K562 (cell line): Measurements from ENCODE around the gene WTIP. TPM values are rescaled to one million over a fixed set of nuclear protein-coding genes. Genes with fewer than 3 reads are reported as not detected.

Experiments used
- ARID3A ChIP-seq: IDR thresholded peaks from 2 replicates; pipeline ENCODE4 v1.6.1; 2012; ENCODE audit warnings: low read depth, low read length, improper control_type of control experiment, borderline replicate concordance
- ATF7 ChIP-seq: fragments of 450-650 bp; IDR thresholded peaks from 2 replicates; pipeline ENCODE4 v1.7.1; 2014; ENCODE audit warnings: mild to moderate bottlenecking, moderate library complexity
- CHD2 ChIP-seq: IDR thresholded peaks from 2 replicates; pipeline ENCODE4 v1.6.1; 2011; ENCODE audit warnings: low read depth, low read length
- E2F6 ChIP-seq, 2 experiments: IDR thresholded peaks; 2 replicates each; pipeline ENCODE4 v1.6.1; 2011; ENCODE audit warnings: borderline replicate concordance in 1 of 2, control low read depth in 1 of 2, low read depth in 1 of 2, low read length in 1 of 2, mild to moderate bottlenecking in 1 of 2, mixed read lengths in 1 of 2, moderate library complexity in 1 of 2; ENCODE audit not compliant: insufficient read depth in 1 of 2, insufficient read length in 1 of 2, poor library complexity in 1 of 2, severe bottlenecking in 1 of 2; ENCODE audit errors: extremely low read depth in 1 of 2
- ELF4 ChIP-seq: fragments of 450-650 bp; formaldehyde crosslinking; IDR thresholded peaks from 2 replicates; pipeline ENCODE4 v1.4.0; 2022; ENCODE audit warnings: missing genetic modification characterization
- NFIC ChIP-seq: fragments of 450-650 bp; IDR thresholded peaks from 2 replicates; pipeline ENCODE4 v1.6.1; 2017; ENCODE audit warnings: mild to moderate bottlenecking, inconsistent platforms
- RBM15 ChIP-seq: fragments of 200-400 bp; formaldehyde crosslinking; IDR thresholded peaks from 2 replicates; pipeline ENCODE4 v1.6.1; 2018; ENCODE audit warnings: mild to moderate bottlenecking, low read length, moderate library complexity; ENCODE audit not compliant: insufficient read depth
- RFX5 ChIP-seq: IDR thresholded peaks from 2 replicates; pipeline ENCODE4 v1.6.1; 2011; ENCODE audit warnings: low read depth, mild to moderate bottlenecking, improper control_type of control experiment, low read length
- SMARCE1 ChIP-seq: fragments of 450-650 bp; IDR thresholded peaks from 2 replicates; pipeline ENCODE4 v1.7.1; 2016; ENCODE audit warnings: mild to moderate bottlenecking
- SPI1 ChIP-seq: IDR thresholded peaks from 2 replicates; pipeline ENCODE4 v1.6.1; 2011; ENCODE audit warnings: low read depth, low read length, control low read depth, borderline replicate concordance
- TEAD4 ChIP-seq, 2 experiments: sonication (generic) in 1 of 2; formaldehyde crosslinking in 1 of 2; IDR thresholded peaks; 2 replicates each; pipeline versions ENCODE4 v1.6.1 to v1.8.0; 2012 to 2022; ENCODE audit warnings: borderline replicate concordance in 1 of 2, inconsistent platforms in 1 of 2, low read length in 1 of 2, mild to moderate bottlenecking in 1 of 2, missing genetic modification reagents in 1 of 2
- ZBTB9 ChIP-seq: fragments of 450-650 bp; formaldehyde crosslinking; IDR thresholded peaks from 2 replicates; pipeline ENCODE4 v1.4.0; 2020; ENCODE audit warnings: mild to moderate bottlenecking, moderate library complexity
- ZC3H11A ChIP-seq: IDR thresholded peaks from 2 replicates; pipeline ENCODE4 v1.6.1; 2012; ENCODE audit warnings: low read depth, low read length, improper control_type of control experiment
- ZEB2 ChIP-seq: fragments of 450-650 bp; IDR thresholded peaks from 2 replicates; pipeline ENCODE4 v1.6.1; 2016
- ZKSCAN3 ChIP-seq: fragments of 250-450 bp; sonication (Bioruptor Pico); IDR thresholded peaks from 2 replicates; pipeline ENCODE4 v1.4.0; 2020
- ZNF224 ChIP-seq: sonication (generic); formaldehyde crosslinking; IDR thresholded peaks from 2 replicates; pipeline ENCODE4 v1.8.0; 2022; ENCODE audit warnings: mild to moderate bottlenecking, missing genetic modification reagents
- ZNF263 ChIP-seq: sonication (generic); formaldehyde crosslinking; IDR thresholded peaks from 2 replicates; pipeline ENCODE4 v1.8.0; 2022; ENCODE audit warnings: mild to moderate bottlenecking, missing genetic modification reagents, borderline replicate concordance
- polyA plus RNA-seq, 8 experiments: library from polyadenylated mRNA; depleted of rRNA in 4 of 8; stranded (reverse) in 5 of 8; unstranded in 3 of 8; fragments of >200 nt; fragmentation: Nextera tagmentation in 2 of 8; fragmentation: Illumina TruSeq in 1 of 8; extraction: Ambion mirVana in 2 of 8; extraction: Trizol in 1 of 8; gene quantifications; 2 replicates each; pipeline versions ENCODE4 v1.2.1 to v1.2.3, GENCODE V29; 2011 to 2014; ENCODE audit warnings: inconsistent platforms in 1 of 8, missing spikeins in 1 of 8
- total RNA-seq, 7 experiments: library from RNA; depleted of rRNA in 6 of 7; stranded (reverse); fragments of >200 nt in 6 of 7; fragmentation: Illumina TruSeq in 2 of 7; extraction: Trizol in 2 of 7; gene quantifications; 2 replicates each; pipeline versions ENCODE4 v1.2.1 to v1.2.3, GENCODE V29; 2011 to 2021; ENCODE audit warnings: low replicate concordance in 1 of 7
- TF ChIP-seq, protein P1 (sequence below): fragments of 250-450 bp; sonication (Bioruptor Pico); IDR thresholded peaks from 2 replicates; pipeline ENCODE4 v1.4.0; 2020
- TF ChIP-seq, protein P2 (sequence below): fragments of 450-650 bp; IDR thresholded peaks from 2 replicates; pipeline ENCODE4 v1.6.1; 2014; ENCODE audit warnings: low read depth, mild to moderate bottlenecking, moderate library complexity, borderline replicate concordance

The WTIP gene
- total and polyA plus RNA-seq, 9 of the 15 experiments (the other 6 are each of a cell fraction or from before 2014, with no cell fraction given): under 0.01 to 0.54 (median 0.27) TPM; not detected in 1

DNA sequence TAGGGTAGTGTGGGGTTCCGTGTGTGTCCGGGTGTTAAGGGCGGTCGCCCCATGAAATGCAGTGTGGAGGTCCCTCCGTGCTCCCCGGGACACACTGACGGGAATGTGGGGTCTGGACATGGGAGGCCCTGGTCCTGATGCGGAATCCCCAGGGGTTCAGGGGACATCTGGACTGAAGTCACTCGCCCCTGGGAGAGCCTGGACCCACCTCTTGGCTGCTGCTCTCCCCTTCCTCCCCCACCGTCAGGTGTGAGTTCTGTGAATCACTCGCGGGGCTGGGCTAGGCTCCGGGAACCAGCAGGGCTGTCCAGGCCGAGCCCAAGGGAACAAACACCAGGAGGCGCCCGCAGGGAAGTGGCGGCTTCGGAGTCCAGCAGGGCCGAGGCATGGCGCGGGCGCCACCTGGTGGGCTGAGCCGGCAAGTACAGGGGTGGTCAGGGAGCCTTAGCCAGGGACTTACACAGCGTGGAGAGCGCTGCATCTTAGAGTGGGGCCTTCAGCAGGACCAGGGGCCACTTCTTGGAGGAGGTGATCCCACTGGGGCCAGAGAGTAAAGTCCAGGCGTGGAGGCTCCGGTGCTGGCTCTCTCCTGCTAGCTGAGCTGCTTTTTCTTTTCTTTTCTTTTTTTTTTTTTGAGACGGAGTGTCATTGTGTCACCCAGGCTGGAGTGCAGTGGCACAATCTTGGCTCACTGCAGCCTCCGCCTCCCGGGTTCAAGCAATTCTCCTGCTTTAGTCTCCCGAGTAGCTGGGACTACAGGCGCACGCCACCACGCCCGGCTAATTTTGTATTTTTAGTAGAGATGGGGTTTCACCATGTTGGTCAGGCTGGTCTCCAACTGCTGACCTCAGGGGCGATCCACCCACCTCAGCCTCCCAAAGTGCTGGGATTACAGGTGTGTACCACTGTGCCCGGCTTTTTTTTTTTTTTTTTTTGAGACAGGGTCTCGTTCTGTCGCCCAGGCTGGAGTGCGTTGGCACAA, 20.1 kb downstream of the WTIP start (continued):
- TF ChIP-seq, protein P1, sequence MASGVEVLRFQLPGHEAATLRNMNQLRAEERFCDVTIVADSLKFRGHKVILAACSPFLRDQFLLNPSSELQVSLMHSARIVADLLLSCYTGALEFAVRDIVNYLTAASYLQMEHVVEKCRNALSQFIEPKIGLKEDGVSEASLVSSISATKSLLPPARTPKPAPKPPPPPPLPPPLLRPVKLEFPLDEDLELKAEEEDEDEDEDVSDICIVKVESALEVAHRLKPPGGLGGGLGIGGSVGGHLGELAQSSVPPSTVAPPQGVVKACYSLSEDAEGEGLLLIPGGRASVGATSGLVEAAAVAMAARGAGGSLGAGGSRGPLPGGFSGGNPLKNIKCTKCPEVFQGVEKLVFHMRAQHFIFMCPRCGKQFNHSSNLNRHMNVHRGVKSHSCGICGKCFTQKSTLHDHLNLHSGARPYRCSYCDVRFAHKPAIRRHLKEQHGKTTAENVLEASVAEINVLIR (CRISPR knock-in tag): no peak
- no peak for TF ChIP-seq ELF4 (CRISPR knock-in tag)
- TF ChIP-seq, protein P2, sequence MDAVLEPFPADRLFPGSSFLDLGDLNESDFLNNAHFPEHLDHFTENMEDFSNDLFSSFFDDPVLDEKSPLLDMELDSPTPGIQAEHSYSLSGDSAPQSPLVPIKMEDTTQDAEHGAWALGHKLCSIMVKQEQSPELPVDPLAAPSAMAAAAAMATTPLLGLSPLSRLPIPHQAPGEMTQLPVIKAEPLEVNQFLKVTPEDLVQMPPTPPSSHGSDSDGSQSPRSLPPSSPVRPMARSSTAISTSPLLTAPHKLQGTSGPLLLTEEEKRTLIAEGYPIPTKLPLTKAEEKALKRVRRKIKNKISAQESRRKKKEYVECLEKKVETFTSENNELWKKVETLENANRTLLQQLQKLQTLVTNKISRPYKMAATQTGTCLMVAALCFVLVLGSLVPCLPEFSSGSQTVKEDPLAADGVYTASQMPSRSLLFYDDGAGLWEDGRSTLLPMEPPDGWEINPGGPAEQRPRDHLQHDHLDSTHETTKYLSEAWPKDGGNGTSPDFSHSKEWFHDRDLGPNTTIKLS: 0 out of 2 replicates have a peak, but pooled peaks have one; percentile 41
- TF ChIP-seq RFX5: no peak
- TF ChIP-seq SMARCE1: no peak
- TF ChIP-seq SPI1: peak; percentile 57; the same call in 1 of the 2 replicates
- peak; percentile 63; the same call in 1 of the 2 replicates for TF ChIP-seq ATF7
- no peak for TF ChIP-seq RBM15
- peak; percentile 67 for TF ChIP-seq ZNF263
- TF ChIP-seq CHD2: no peak
- TF ChIP-seq E2F6 (IDR thresholded peaks at IDR 0.05; ENCODE audit: borderline replicate concordance in 1 of 2, extremely low read depth in 1 of 2, insufficient read depth in 1 of 2, insufficient read length in 1 of 2, low read depth in 1 of 2, low read length in 1 of 2, poor library complexity in 1 of 2, severe bottlenecking in 1 of 2): peak in 1 of 2 experiments; percentile 15
- TF ChIP-seq ZC3H11A: peak; percentile 65; the same call in 1 of the 2 replicates
- 0 out of 2 replicates have a peak, but pooled peaks have one; percentile 7 for TF ChIP-seq NFIC
- TF ChIP-seq ZEB2: no peak
- TF ChIP-seq ZBTB9 (CRISPR knock-in tag): no peak
- TF ChIP-seq ZKSCAN3: no peak
- TF ChIP-seq TEAD4 (IDR thresholded peaks at IDR 0.05; ENCODE audit: low read length): no peak
- TF ChIP-seq TEAD4 (CRISPR knock-in tag; IDR thresholded peaks at IDR 0.05; ENCODE audit: borderline replicate concordance): no peak
- no peak for TF ChIP-seq ARID3A
- no peak for TF ChIP-seq ZNF224
